Mammary epithelial cell (primary cell): ENCODE results near the gene MXI1.

Experiments
- EZH2 ChIP-seq: IDR thresholded peaks from 2 replicates; pipeline ENCODE4 v1.6.1; 2012; ENCODE audit warnings: low read length, inconsistent platforms, borderline replicate concordance
- TF ChIP-seq, protein P1 (sequence below), 2 donors: IDR thresholded peaks in 1 of 2; conservative IDR thresholded peaks in 1 of 2; 2 replicates each; pipeline ENCODE4 v1.5.1; 2011 to 2012; ENCODE audit warnings: inconsistent platforms in 2 of 2, low read length in 2 of 2, mild to moderate bottlenecking in 2 of 2, control low read depth in 1 of 2, low read depth in 1 of 2; ENCODE audit not compliant: insufficient read depth in 1 of 2; ENCODE audit errors: extremely low read depth in 1 of 2

DNA sequence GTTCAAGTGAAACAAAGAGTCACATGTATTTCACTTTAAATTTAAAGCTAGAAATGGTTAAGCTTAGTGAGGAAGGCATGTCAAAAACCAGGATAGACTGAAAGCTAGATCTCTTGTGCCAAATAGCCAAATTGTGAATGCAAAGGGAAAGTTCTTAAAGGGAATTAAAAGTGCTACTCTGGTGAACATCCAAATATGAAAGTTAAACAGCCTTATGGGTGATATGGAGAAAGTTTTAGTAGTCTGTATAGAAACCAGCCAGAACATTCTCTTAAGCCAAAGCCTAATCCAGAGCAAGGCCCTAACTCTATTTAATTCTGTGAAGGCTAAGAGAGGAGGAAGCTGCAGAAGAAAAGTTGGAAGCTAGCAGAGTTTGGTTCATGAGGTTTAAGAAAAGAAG, 47.1 kb downstream of the MXI1 start:
- TF ChIP-seq, protein P1, sequence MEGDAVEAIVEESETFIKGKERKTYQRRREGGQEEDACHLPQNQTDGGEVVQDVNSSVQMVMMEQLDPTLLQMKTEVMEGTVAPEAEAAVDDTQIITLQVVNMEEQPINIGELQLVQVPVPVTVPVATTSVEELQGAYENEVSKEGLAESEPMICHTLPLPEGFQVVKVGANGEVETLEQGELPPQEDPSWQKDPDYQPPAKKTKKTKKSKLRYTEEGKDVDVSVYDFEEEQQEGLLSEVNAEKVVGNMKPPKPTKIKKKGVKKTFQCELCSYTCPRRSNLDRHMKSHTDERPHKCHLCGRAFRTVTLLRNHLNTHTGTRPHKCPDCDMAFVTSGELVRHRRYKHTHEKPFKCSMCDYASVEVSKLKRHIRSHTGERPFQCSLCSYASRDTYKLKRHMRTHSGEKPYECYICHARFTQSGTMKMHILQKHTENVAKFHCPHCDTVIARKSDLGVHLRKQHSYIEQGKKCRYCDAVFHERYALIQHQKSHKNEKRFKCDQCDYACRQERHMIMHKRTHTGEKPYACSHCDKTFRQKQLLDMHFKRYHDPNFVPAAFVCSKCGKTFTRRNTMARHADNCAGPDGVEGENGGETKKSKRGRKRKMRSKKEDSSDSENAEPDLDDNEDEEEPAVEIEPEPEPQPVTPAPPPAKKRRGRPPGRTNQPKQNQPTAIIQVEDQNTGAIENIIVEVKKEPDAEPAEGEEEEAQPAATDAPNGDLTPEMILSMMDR (conservative IDR thresholded peaks at IDR 0.05 in 1 of 2, IDR thresholded peaks at IDR 0.05 in 1 of 2; ENCODE audit: extremely low read depth in 1 of 2, insufficient read depth in 1 of 2, low read depth in 1 of 2, low read length in 2 of 2): no peak
- no peak for TF ChIP-seq EZH2
